Lower leg skin (tissue), 3 donors: ENCODE measurements around the gene HP1BP3.

Experiments
- CTCF ChIP-seq, 3 donors: fragments of 450-650 bp; IDR thresholded peaks; one replicate each; pipeline ENCODE4 v1.5.1; 2016; ENCODE audit warnings: antibody characterized with exemption in 3 of 3, mild to moderate bottlenecking in 3 of 3, moderate library complexity in 2 of 3
- POLR2A ChIP-seq, 2 donors: fragments of 450-650 bp; IDR thresholded peaks; one replicate each; pipeline ENCODE4 v1.6.1; 2016 to 2017; ENCODE audit warnings: antibody characterized with exemption in 2 of 2, mild to moderate bottlenecking in 1 of 2, moderate library complexity in 1 of 2

- TF ChIP-seq CTCF (IDR thresholded peaks at IDR 0.05) (no peak), POLR2A (IDR thresholded peaks at IDR 0.05) (no peak)
These were observed 19.8 kb downstream of the HP1BP3 start for GRCh38 chr1:20767271-20767670.
